Measurements from ENCODE around the gene TNK1.

TNK1 gene

DNA sequence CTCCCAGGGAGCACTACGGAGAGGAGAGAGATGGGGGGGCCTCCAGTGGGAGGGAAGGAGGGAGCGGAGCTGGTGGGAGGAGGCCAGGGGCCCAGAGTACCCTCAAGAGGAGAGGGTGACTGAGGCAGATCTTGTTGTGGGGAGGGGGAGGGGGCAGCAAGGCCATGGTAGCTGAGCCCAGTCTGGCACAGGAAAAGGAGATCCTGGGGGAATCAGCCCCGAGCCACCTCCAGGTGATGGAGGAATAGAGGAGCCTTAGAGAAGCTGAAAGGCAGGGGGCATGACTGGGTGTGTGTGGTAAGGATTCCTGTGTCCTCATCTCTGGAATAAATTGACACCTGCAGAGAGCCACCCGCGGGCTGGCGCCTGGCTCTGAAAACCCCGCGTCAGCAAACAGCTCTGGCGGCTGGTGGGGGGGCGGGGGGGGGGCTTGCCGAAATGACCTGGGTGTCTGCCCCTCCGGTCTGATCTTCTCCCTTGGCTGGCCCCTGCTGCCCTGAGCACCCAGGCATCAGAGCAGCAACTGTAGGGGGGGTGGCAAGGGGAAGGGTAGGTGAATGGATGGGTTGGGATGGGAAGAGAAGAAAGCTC is 25.4 kb downstream of the TNK1 start:
- peaks cover 7 to 16% of the 10 kb centered on the region in 2 donors for H3K4me1 ChIP-seq (ENCODE audit: control insufficient read depth in 1 of 2, insufficient read depth in 2 of 2, low read length in 2 of 2)
- H3K27ac ChIP-seq (ENCODE audit: low read length) = no peak overlapping the region
- H3K36me3 ChIP-seq (ENCODE audit: control insufficient read depth in 1 of 2, insufficient read depth in 2 of 2, low read length in 2 of 2) = peaks cover 6 to 16% of the 10 kb centered on the region in 2 donors
- H3K27me3 ChIP-seq (ENCODE audit: low read depth, low read length) = no peaks in the 10 kb centered on the region
- no peaks in the 10 kb centered on the region for H3K9me3 ChIP-seq (ENCODE audit: control insufficient read depth in 1 of 2, low read length in 2 of 2)
- H3K4me3 ChIP-seq (ENCODE audit: low read depth in 1 of 2, low read length in 2 of 2) = peak overlapping the region in 1 of 2 donors; percentile 64

DNA sequence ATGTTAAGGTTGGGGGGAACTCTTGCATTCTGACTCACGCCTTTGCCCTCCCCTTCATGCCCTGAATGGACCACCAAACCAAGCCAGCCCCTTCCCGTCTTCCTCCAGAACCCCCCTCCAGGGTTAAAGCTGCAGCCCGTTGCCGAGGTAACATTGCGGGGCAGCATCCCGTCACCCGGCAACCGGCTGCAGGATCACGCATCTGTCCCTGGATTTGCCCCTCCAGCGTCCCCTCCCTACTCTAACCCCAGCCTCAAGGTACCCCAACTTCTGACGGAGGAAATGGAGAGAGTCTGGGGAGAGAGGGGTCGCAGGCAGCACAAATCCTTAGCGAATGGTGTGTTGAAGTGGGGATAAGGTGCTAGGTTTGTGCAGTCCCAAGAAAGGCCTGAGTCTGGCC is 26.2 kb downstream of the TNK1 start:
- H3K36me3 ChIP-seq (ENCODE audit: control insufficient read depth in 1 of 2, insufficient read depth in 2 of 2, low read length in 2 of 2) = peaks cover 6 to 16% of the 10 kb centered on the region in 2 donors
- H3K27ac ChIP-seq (ENCODE audit: low read length) = no peak overlapping the region
- no peaks in the 10 kb centered on the region for H3K27me3 ChIP-seq (ENCODE audit: low read depth, low read length)
- H3K4me3 ChIP-seq (ENCODE audit: low read depth in 1 of 2, low read length in 2 of 2) = no peak overlapping the region
- no peaks in the 10 kb centered on the region for H3K9me3 ChIP-seq (ENCODE audit: control insufficient read depth in 1 of 2, low read length in 2 of 2)
- peaks cover 7 to 16% of the 10 kb centered on the region in 2 donors for H3K4me1 ChIP-seq (ENCODE audit: control insufficient read depth in 1 of 2, insufficient read depth in 2 of 2, low read length in 2 of 2)

DNA sequence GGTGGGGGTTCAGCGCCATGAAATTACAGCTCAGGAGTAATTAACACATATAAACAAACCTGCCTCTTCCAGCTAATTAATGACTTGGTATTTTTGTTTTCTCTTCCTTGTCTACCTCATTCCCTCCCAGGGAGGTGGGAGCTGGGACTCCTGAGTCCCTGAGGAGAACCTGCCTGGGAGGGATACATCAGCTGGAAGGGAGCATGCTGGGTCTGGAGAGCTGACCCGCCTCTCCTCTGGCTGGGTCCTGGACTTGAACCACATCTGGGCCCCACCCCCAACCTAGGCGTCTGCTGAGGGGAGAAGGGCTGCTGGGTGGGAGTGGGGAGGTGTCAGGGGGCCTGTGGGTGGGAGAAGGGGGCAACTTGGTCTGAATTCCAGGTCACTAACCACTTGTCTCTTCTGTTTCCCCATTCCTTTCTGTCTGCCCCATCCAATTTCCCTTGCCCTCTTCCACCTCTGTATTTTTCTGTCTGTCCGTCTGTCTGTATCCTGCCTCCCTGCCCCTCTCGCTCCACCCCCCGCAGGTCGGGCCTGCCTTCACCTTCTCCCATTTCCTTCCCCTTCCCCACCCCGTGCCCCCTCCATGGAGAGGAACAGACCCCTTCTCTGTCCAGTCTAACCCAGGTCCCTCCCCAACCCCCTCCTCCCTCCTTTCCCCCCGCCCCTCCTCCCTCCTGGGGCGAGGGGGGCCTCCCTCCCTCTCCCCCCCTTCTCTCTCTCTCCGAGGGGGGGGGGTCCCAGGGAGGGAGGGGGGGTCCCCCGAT is 26.8 kb downstream of the TNK1 start, which contains the start of gene NLGN2:
TSS of gene NLGN2 (plus strand) at position 361 of the 767 bp plus-strand sequence. CDS start 411 bp downstream, outside the sequence.
- Histone ChIP-seq H3K9me3 (ENCODE audit: control insufficient read depth in 1 of 2, low read length in 2 of 2) (no peaks in the 10 kb centered on the region), H3K4me1 (ENCODE audit: control insufficient read depth in 1 of 2, insufficient read depth in 2 of 2, low read length in 2 of 2) (peaks cover 6 to 15% of the 10 kb centered on the region in 2 donors), H3K36me3 (ENCODE audit: control insufficient read depth in 1 of 2, insufficient read depth in 2 of 2, low read length in 2 of 2) (peaks cover 6 to 16% of the 10 kb centered on the region in 2 donors), H3K4me3 (ENCODE audit: low read depth in 1 of 2, low read length in 2 of 2) (no peak within 1 kb of the TSS), H3K27me3 (ENCODE audit: low read depth, low read length) (no peaks in the 10 kb centered on the region), H3K27ac (ENCODE audit: low read length) (no peak within 1 kb of the TSS)

DNA sequence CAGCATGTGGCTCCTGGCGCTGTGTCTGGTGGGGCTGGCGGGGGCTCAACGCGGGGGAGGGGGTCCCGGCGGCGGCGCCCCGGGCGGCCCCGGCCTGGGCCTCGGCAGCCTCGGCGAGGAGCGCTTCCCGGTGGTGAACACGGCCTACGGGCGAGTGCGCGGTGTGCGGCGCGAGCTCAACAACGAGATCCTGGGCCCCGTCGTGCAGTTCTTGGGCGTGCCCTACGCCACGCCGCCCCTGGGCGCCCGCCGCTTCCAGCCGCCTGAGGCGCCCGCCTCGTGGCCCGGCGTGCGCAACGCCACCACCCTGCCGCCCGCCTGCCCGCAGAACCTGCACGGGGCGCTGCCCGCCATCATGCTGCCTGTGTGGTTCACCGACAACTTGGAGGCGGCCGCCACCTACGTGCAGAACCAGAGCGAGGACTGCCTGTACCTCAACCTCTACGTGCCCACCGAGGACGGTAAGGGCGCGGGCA is 27.4 kb downstream of the TNK1 start:
- Histone ChIP-seq H3K4me1 (ENCODE audit: control insufficient read depth in 1 of 2, insufficient read depth in 2 of 2, low read length in 2 of 2) (peaks cover 0 to 9% of the 10 kb centered on the region in 2 donors), H3K27me3 (ENCODE audit: low read depth, low read length) (no peaks in the 10 kb centered on the region), H3K36me3 (ENCODE audit: control insufficient read depth in 1 of 2, insufficient read depth in 2 of 2, low read length in 2 of 2) (peaks cover 6 to 16% of the 10 kb centered on the region in 2 donors), H3K9me3 (ENCODE audit: control insufficient read depth in 1 of 2, low read length in 2 of 2) (no peaks in the 10 kb centered on the region), H3K4me3 (ENCODE audit: low read depth in 1 of 2, low read length in 2 of 2) (no peak overlapping the region), H3K27ac (ENCODE audit: low read length) (no peak overlapping the region)

DNA sequence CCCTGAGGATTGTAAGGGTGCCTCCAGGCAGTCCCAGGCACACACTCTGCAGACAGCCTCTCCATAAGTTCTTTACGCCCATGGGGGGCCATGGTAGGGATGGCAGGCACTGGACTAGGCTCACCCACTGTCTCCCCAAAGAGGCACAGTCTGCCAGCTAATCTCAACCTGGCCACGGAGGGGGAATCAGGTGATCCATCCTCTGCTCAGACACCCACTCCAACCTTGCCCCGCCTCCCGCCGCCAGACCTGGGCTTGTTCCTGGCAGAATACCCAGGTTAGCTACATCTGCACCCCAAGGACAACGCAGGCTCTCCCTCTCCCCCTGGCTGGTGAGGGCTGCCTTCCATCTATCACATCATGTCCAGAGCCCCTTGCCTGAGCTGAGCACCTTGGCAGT is 28.0 kb downstream of the TNK1 start:
- H3K9me3 ChIP-seq (ENCODE audit: control insufficient read depth in 1 of 2, low read length in 2 of 2) = no peaks in the 10 kb centered on the region
- no peaks in the 10 kb centered on the region for H3K27me3 ChIP-seq (ENCODE audit: low read depth, low read length)

DNA sequence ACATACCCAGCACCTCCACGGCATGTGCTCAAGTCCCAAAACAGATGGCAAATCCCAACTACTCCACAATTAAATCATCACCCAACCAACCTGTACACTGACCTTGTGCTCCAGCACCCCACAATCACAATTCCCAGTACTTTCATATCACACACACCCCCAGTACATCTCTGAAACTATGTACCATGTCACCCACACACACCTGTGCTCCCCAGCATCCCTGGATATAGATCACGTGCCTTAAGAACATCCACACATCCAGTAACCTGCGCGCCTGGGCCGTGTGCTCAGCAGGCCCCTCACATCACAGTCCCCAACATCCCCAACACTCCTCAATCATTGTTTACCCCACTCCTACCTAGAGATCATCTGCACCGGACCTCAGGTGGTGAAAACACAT is 28.8 kb downstream of the TNK1 start:
- Histone ChIP-seq H3K36me3 (ENCODE audit: control insufficient read depth in 1 of 2, insufficient read depth in 2 of 2, low read length in 2 of 2) (peaks cover 6 to 17% of the 10 kb centered on the region in 2 donors), H3K27me3 (ENCODE audit: low read depth, low read length) (no peaks in the 10 kb centered on the region), H3K4me1 (ENCODE audit: control insufficient read depth in 1 of 2, insufficient read depth in 2 of 2, low read length in 2 of 2) (peaks cover 0 to 9% of the 10 kb centered on the region in 2 donors), H3K27ac (ENCODE audit: low read length) (no peak overlapping the region), H3K4me3 (ENCODE audit: low read depth in 1 of 2, low read length in 2 of 2) (no peak overlapping the region), H3K9me3 (ENCODE audit: control insufficient read depth in 1 of 2, low read length in 2 of 2) (no peaks in the 10 kb centered on the region)

More for the DNA sequence above, 28.0 kb downstream of the TNK1 start:
- H3K4me1 ChIP-seq (ENCODE audit: control insufficient read depth in 1 of 2, insufficient read depth in 2 of 2, low read length in 2 of 2) = peaks cover 0 to 9% of the 10 kb centered on the region in 2 donors
- no peak overlapping the region for H3K4me3 ChIP-seq (ENCODE audit: low read depth in 1 of 2, low read length in 2 of 2)
- peaks cover 6 to 16% of the 10 kb centered on the region in 2 donors for H3K36me3 ChIP-seq (ENCODE audit: control insufficient read depth in 1 of 2, insufficient read depth in 2 of 2, low read length in 2 of 2)
- no peak overlapping the region for H3K27ac ChIP-seq (ENCODE audit: low read length)

DNA sequence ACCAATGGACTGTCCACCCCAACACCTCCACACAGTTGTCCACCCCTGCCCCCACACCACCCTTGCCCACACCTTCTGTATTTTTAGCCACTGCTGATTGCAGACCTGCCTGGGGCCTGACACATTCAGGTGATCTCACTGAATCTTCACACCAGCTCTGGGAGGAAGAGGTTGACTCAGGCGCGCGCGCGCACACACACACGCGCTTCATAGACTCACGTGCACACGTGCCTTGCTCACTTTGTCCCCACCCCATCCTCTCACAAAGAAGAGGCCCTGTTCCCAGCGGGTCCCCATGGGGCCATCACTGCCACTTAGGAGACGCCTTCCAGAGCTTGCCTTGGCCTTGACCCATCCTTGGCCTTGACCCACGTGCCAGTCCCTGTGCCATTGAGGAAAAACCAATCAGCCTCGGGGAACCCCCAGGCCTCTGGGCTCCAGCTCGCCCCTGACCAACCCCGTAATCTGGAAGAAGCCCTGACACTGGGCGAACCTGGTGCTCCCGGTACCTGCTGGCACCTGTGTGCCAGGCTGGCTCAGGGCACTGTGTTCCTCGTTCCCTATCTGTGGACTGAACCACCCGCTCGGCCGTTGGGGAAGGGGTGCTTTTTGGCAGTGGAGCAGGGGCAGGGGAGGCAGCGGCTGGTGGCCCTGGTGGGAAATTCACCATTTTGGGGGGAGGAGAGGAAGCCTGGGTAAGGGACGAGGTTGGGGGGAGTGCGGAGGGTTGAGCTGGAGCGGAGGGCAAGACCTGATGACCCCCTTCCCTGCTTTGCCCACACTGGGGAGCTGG is 29.9 kb downstream of the TNK1 start:
- Histone ChIP-seq H3K4me1 (ENCODE audit: control insufficient read depth in 1 of 2, insufficient read depth in 2 of 2, low read length in 2 of 2) (peaks cover 0 to 5% of the 10 kb centered on the region in 2 donors), H3K27me3 (ENCODE audit: low read depth, low read length) (no peaks in the 10 kb centered on the region), H3K9me3 (ENCODE audit: control insufficient read depth in 1 of 2, low read length in 2 of 2) (no peaks in the 10 kb centered on the region), H3K4me3 (ENCODE audit: low read depth in 1 of 2, low read length in 2 of 2) (no peak overlapping the region), H3K36me3 (ENCODE audit: control insufficient read depth in 1 of 2, insufficient read depth in 2 of 2, low read length in 2 of 2) (peaks cover 6 to 28% of the 10 kb centered on the region in 2 donors), H3K27ac (ENCODE audit: low read length) (no peak overlapping the region)

DNA sequence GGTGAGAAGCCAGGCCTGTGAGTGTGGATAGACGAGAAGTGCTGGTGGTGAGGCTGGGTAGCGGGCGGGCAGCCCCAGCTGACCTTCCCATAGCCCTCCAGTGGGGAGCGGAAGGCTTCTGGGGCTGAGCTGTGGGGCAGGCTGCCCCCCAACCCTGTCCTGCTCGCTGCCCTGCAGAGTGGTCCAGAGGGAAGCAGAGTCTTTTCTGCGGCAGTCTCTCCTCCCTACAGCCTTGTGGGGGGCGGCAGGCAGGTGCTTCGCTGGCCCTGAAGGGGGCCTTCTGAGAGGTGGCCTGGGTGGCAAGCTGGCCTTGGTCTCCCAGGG is 30.5 kb downstream of the TNK1 start:
- no peaks in the 10 kb centered on the region for H3K27me3 ChIP-seq (ENCODE audit: low read depth, low read length)
- no peaks in the 10 kb centered on the region for H3K9me3 ChIP-seq (ENCODE audit: control insufficient read depth in 1 of 2, low read length in 2 of 2)
- no peak overlapping the region for H3K27ac ChIP-seq (ENCODE audit: low read length)
- H3K4me3 ChIP-seq (ENCODE audit: low read depth in 1 of 2, low read length in 2 of 2) = no peak overlapping the region
- no peaks in the 10 kb centered on the region for H3K4me1 ChIP-seq (ENCODE audit: control insufficient read depth in 1 of 2, insufficient read depth in 2 of 2, low read length in 2 of 2)
- peaks cover 6 to 29% of the 10 kb centered on the region in 2 donors for H3K36me3 ChIP-seq (ENCODE audit: control insufficient read depth in 1 of 2, insufficient read depth in 2 of 2, low read length in 2 of 2)

DNA sequence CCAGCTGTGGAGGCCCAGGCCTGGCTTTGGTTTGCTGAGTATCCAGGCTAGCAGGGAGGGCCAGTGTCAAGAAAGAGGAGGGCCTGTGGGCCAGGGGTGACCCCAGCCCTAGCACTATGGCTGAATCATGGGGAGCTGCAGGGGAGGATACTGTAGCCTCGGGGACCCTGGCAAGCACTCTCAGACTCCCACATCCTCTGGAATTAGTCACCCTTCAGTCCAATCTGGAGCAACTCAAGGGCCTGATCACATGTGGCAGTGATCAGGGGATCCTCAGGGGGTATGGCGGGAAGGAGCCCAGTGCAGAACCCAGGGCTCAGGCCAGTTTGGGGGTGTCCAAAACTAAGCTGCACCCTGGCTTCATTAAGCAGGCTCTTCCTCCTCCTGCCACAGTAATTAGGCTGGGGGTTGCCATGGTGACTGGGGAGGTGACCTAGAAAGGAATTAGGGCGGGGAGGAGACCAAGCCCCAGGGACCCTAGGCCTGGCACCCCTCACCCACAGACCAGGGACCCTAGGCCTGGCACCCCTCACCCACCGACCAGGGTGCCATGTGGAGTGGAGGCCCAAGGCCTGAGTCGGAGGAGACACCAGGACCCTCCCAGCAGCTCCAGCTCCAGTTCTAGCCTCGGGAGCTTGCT is 32.6 kb downstream of the TNK1 start:
- H3K27ac ChIP-seq (ENCODE audit: low read length) = no peak overlapping the region
- no peaks in the 10 kb centered on the region for H3K4me1 ChIP-seq (ENCODE audit: control insufficient read depth in 1 of 2, insufficient read depth in 2 of 2, low read length in 2 of 2)
- peaks cover 6 to 35% of the 10 kb centered on the region in 2 donors for H3K36me3 ChIP-seq (ENCODE audit: control insufficient read depth in 1 of 2, insufficient read depth in 2 of 2, low read length in 2 of 2)
- no peaks in the 10 kb centered on the region for H3K9me3 ChIP-seq (ENCODE audit: control insufficient read depth in 1 of 2, low read length in 2 of 2)
- no peaks in the 10 kb centered on the region for H3K27me3 ChIP-seq (ENCODE audit: low read depth, low read length)
- H3K4me3 ChIP-seq (ENCODE audit: low read depth in 1 of 2, low read length in 2 of 2) = no peak overlapping the region

DNA sequence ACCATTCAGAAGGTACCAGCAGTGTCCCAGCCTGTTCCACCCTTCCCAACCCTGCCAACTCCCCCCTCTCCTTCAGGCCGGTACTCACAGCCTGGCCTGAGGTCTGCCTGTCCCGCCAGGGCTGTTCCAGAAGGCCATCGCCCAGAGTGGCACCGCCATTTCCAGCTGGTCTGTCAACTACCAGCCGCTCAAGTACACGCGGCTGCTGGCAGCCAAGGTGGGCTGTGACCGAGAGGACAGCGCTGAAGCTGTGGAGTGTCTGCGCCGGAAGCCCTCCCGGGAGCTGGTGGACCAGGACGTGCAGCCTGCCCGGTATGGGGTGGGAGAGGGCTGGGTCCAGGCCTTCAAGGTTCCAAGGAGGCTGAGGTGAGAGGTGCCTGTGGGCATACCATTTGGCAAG is 33.9 kb downstream of the TNK1 start:
- Histone ChIP-seq H3K27me3 (ENCODE audit: low read depth, low read length) (no peaks in the 10 kb centered on the region), H3K4me1 (ENCODE audit: control insufficient read depth in 1 of 2, insufficient read depth in 2 of 2, low read length in 2 of 2) (no peaks in the 10 kb centered on the region), H3K9me3 (ENCODE audit: control insufficient read depth in 1 of 2, low read length in 2 of 2) (no peaks in the 10 kb centered on the region), H3K36me3 (ENCODE audit: control insufficient read depth in 1 of 2, insufficient read depth in 2 of 2, low read length in 2 of 2) (peaks cover 0 to 24% of the 10 kb centered on the region in 2 donors), H3K4me3 (ENCODE audit: low read depth in 1 of 2, low read length in 2 of 2) (no peak overlapping the region), H3K27ac (ENCODE audit: low read length) (no peak overlapping the region)

DNA sequence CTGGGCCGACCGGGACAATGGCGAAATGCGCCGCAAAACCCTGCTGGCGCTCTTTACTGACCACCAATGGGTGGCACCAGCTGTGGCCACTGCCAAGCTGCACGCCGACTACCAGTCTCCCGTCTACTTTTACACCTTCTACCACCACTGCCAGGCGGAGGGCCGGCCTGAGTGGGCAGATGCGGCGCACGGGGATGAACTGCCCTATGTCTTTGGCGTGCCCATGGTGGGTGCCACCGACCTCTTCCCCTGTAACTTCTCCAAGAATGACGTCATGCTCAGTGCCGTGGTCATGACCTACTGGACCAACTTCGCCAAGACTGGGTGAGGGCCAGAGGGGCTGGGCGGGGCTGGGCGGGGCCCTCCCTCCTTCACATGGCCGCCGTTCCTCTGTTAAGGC is 34.9 kb downstream of the TNK1 start:
- H3K36me3 ChIP-seq (ENCODE audit: control insufficient read depth in 1 of 2, insufficient read depth in 2 of 2, low read length in 2 of 2) = peaks cover 0 to 19% of the 10 kb centered on the region in 2 donors
- H3K27ac ChIP-seq (ENCODE audit: low read length) = no peak overlapping the region
- no peaks in the 10 kb centered on the region for H3K4me1 ChIP-seq (ENCODE audit: control insufficient read depth in 1 of 2, insufficient read depth in 2 of 2, low read length in 2 of 2)
- H3K9me3 ChIP-seq (ENCODE audit: control insufficient read depth in 1 of 2, low read length in 2 of 2) = no peaks in the 10 kb centered on the region
- no peak overlapping the region for H3K4me3 ChIP-seq (ENCODE audit: low read depth in 1 of 2, low read length in 2 of 2)
- H3K27me3 ChIP-seq (ENCODE audit: low read depth, low read length) = no peaks in the 10 kb centered on the region

Data from muscle layer of duodenum (tissue), 2 donors.